Mammary epithelial cell (primary cell): ENCODE results near the gene DDAH1.

ENCODE experiments used
- CTCF ChIP-seq, 2 donors: IDR thresholded peaks in 1 of 2; conservative IDR thresholded peaks in 1 of 2; 2 replicates each; pipeline ENCODE4 v1.5.1; 2011 to 2012; ENCODE audit warnings: inconsistent platforms in 2 of 2, low read length in 2 of 2, mild to moderate bottlenecking in 2 of 2, control low read depth in 1 of 2, low read depth in 1 of 2; ENCODE audit not compliant: insufficient read depth in 1 of 2; ENCODE audit errors: extremely low read depth in 1 of 2
- EZH2 ChIP-seq: IDR thresholded peaks from 2 replicates; pipeline ENCODE4 v1.6.1; 2012; ENCODE audit warnings: low read length, inconsistent platforms, borderline replicate concordance

- TF ChIP-seq CTCF (conservative IDR thresholded peaks at IDR 0.05 in 1 of 2, IDR thresholded peaks at IDR 0.05 in 1 of 2; ENCODE audit: extremely low read depth in 1 of 2, insufficient read depth in 1 of 2, low read depth in 1 of 2, low read length in 2 of 2), result peak; percentile 61 to 86
- TF ChIP-seq EZH2, result no peak
These were observed 120.7 kb downstream of the DDAH1 start for GRCh38 chr1:85344256-85344694.
